ENCODE measurements around the gene IL21R.
"Not testable (repeated sequence)": the region's sequence is repeated elsewhere in the genome, so short reads cannot be mapped to it uniquely, and the experiment has no call there.

The IL21R gene

DNA sequence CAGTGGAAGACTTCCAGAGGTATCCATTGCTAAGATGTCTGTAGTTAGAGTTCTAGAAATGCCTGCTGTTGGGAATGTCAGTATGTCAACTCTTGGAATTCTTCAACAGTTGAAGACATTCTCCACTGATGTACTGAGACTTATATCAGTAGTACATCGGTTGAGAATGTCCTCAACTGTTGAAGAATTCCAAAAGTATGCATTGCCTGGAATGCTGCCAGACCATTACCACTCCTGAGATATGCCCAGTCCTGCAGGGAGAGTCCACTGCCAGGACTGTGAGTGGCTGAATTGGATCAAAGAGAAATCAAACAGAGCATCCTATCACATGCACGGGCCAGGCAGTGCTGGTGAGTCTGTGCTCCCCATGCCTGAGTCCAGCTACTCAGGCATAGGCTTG lies 42.0 kb downstream of the IL21R start:
- Histone ChIP-seq H3K4me3 (no peak overlapping the region), H3K27me3 (ENCODE audit: low read depth) (no peaks in the 10 kb centered on the region), H3K9me3 (peaks cover 9% of the 10 kb centered on the region), H3K4me1 (no peaks in the 10 kb centered on the region), H3K36me3 (replicated peaks) (no peaks in the 10 kb centered on the region)
- in situ Hi-C loops (cut with MboI; ENCODE audit: low sequenced_read_pairs) = no loop called here
- DNase-seq (ENCODE audit: low spot score in 2 of 2) = no peak

DNA sequence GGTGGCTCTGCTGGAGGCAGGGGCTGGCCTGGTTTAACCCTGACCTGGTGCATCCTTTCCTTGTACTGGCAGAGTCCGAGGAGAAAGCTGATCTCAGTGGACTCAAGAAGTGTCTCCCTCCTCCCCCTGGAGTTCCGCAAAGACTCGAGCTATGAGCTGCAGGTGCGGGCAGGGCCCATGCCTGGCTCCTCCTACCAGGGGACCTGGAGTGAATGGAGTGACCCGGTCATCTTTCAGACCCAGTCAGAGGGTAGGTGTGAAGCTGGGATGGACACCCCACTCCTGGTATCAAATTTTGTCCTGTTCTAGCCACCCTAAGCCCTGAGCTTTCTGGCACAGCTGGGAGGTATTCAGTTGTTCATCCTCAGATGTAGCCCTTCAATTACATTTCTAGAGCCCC lies 42.5 kb downstream of the IL21R start:
- H3K4me3 ChIP-seq = no peak overlapping the region
- in situ Hi-C loops (cut with MboI; ENCODE audit: low sequenced_read_pairs) = no loop called here
- H3K36me3 ChIP-seq (replicated peaks) = no peaks in the 10 kb centered on the region
- H3K4me1 ChIP-seq = no peaks in the 10 kb centered on the region
- no peaks in the 10 kb centered on the region for H3K27me3 ChIP-seq (ENCODE audit: low read depth)
- DNase-seq (ENCODE audit: low spot score in 2 of 2) = no peak
- peaks cover 9% of the 10 kb centered on the region for H3K9me3 ChIP-seq

DNA sequence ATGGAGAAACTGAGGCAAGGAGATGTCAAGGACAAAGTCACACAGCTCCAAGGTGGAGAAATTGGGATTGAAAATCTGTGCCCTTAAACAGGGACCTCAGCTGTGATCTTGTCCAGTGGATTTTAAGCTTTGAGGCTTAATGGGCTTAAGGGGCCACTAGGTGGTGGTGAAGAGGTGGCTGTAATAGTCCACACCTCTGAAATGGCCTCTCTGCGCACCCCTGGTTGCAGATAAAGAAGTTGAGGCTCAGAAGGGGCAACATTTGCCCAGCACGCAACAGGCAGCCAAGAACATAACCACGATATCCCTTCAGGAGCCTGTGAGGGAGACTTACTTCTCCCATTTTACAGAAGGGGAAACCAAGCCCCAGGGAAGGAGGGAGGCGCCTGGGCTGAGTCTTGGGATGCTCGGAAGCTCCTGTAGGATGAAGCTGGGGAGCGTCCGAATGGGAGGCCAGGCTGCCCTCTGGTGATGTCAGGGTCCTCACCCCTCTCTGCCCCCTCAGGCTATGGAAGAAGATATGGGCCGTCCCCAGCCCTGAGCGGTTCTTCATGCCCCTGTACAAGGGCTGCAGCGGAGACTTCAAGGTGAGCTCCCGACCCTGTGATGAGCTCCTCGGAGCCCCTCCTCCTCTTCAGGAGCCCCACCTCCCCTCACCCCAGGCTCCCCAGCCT lies 43.7 kb downstream of the IL21R start:
- no peak for DNase-seq (ENCODE audit: low spot score in 2 of 2)
- Histone ChIP-seq H3K4me1 (no peaks in the 10 kb centered on the region), H3K4me3 (no peak overlapping the region), H3K27me3 (ENCODE audit: low read depth) (no peaks in the 10 kb centered on the region), H3K9me3 (peaks cover 9% of the 10 kb centered on the region), H3K36me3 (replicated peaks) (no peaks in the 10 kb centered on the region)
- in situ Hi-C loops (cut with MboI; ENCODE audit: low sequenced_read_pairs) = no loop called here

DNA sequence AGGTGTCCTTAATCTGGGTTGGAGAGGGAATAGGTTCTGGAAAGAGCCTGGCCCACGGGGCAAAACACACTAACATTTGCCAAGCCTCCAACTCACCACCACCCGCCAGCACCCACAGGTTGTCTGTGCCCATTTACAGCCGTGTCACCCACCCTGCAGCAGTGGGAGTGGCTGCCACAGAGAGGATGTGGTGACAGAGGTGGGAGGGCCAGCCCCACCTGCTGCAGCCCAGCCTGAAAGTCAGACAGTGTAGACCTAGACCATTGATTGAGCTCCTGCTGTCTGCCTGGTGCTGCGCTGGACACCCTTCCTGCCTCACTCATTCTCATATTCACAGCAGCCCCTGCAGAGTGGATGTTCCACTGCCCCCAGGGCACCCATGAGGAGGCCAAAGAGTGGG lies 44.7 kb downstream of the IL21R start:
- H3K9me3 ChIP-seq = peaks cover 9% of the 10 kb centered on the region
- no peak overlapping the region for H3K4me3 ChIP-seq
- in situ Hi-C loops (cut with MboI; ENCODE audit: low sequenced_read_pairs) = no loop called here
- no peak for DNase-seq (ENCODE audit: low spot score in 2 of 2)
- no peaks in the 10 kb centered on the region for H3K36me3 ChIP-seq (replicated peaks)
- H3K27me3 ChIP-seq (ENCODE audit: low read depth) = no peaks in the 10 kb centered on the region
- H3K4me1 ChIP-seq = no peaks in the 10 kb centered on the region

DNA sequence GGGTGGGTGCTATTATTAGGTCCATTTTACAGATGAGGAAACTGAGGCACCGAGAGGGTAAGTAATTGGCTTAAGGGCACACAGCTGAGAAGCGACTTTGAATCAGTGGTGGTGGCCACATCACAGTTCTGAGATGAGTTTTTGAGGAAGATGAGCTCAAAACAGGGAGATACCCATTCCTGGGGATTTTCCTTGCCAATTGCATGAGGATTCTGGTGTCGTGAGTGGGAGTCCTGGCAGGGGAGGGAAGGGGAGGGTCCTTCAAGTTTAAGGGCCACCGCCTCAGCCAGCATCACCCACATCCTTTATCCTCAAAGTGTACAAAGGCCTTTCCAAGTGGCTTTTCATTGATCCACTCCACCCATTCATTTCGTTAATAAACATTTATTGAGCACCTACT lies 45.3 kb downstream of the IL21R start:
- Histone ChIP-seq H3K4me1 (no peaks in the 10 kb centered on the region), H3K9me3 (peaks cover 9% of the 10 kb centered on the region), H3K4me3 (no peak overlapping the region), H3K36me3 (replicated peaks) (no peaks in the 10 kb centered on the region), H3K27me3 (ENCODE audit: low read depth) (no peaks in the 10 kb centered on the region)
- no peak for DNase-seq (ENCODE audit: low spot score in 2 of 2)
- in situ Hi-C loops (cut with MboI; ENCODE audit: low sequenced_read_pairs) = no loop called here

DNA sequence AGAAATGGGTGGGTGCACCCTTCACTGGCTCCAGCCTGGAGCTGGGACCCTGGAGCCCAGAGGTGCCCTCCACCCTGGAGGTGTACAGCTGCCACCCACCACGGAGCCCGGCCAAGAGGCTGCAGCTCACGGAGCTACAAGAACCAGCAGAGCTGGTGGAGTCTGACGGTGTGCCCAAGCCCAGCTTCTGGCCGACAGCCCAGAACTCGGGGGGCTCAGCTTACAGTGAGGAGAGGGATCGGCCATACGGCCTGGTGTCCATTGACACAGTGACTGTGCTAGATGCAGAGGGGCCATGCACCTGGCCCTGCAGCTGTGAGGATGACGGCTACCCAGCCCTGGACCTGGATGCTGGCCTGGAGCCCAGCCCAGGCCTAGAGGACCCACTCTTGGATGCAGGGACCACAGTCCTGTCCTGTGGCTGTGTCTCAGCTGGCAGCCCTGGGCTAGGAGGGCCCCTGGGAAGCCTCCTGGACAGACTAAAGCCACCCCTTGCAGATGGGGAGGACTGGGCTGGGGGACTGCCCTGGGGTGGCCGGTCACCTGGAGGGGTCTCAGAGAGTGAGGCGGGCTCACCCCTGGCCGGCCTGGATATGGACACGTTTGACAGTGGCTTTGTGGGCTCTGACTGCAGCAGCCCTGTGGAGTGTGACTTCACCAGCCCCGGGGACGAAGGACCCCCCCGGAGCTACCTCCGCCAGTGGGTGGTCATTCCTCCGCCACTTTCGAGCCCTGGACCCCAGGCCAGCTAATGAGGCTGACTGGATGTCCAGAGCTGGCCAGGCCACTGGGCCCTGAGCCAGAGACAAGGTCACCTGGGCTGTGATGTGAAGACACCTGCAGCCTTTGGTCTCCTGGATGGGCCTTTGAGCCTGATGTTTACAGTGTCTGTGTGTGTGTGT lies 46.8 kb downstream of the IL21R start:
- Histone ChIP-seq H3K4me3 (no peak overlapping the region), H3K27me3 (ENCODE audit: low read depth) (no peaks in the 10 kb centered on the region), H3K4me1 (no peaks in the 10 kb centered on the region), H3K36me3 (replicated peaks) (no peaks in the 10 kb centered on the region), H3K9me3 (peaks cover 9% of the 10 kb centered on the region)
- in situ Hi-C loops (cut with MboI; ENCODE audit: low sequenced_read_pairs) = no loop called here
- no peak for DNase-seq (ENCODE audit: low spot score in 2 of 2)

DNA sequence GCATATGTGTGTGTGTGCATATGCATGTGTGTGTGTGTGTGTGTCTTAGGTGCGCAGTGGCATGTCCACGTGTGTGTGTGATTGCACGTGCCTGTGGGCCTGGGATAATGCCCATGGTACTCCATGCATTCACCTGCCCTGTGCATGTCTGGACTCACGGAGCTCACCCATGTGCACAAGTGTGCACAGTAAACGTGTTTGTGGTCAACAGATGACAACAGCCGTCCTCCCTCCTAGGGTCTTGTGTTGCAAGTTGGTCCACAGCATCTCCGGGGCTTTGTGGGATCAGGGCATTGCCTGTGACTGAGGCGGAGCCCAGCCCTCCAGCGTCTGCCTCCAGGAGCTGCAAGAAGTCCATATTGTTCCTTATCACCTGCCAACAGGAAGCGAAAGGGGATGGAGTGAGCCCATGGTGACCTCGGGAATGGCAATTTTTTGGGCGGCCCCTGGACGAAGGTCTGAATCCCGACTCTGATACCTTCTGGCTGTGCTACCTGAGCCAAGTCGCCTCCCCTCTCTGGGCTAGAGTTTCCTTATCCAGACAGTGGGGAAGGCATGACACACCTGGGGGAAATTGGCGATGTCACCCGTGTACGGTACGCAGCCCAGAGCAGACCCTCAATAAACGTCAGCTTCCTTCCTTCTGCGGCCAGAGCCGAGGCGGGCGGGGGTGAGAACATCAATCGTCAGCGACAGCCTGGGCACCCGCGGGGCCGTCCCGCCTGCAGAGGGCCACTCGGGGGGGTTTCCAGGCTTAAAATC lies 47.6 kb downstream of the IL21R start:
- no peak for DNase-seq (ENCODE audit: low spot score in 2 of 2)
- H3K4me3 ChIP-seq = no peak overlapping the region

DNA sequence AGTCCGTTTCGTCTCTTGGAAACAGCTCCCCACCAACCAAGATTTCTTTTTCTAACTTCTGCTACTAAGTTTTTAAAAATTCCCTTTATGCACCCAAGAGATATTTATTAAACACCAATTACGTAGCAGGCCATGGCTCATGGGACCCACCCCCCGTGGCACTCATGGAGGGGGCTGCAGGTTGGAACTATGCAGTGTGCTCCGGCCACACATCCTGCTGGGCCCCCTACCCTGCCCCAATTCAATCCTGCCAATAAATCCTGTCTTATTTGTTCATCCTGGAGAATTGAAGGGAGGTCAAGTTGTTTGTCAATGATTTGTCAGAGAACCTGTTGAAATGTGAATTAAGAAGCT lies 48.2 kb downstream of the IL21R start:
- in situ Hi-C loops (cut with MboI; ENCODE audit: low sequenced_read_pairs) = loop anchor here (25.0 kb wide), 1 partner anchor 213 kb away; no protein-coding TSS in a partner anchor
- no peaks in the 10 kb centered on the region for H3K4me1 ChIP-seq

More for the DNA sequence above, 47.6 kb downstream of the IL21R start:
- in situ Hi-C loops (cut with MboI; ENCODE audit: low sequenced_read_pairs) = loop anchor here (25.0 kb wide), 1 partner anchor 212 kb away; no protein-coding TSS in a partner anchor
- peaks cover 3% of the 10 kb centered on the region for H3K9me3 ChIP-seq
- H3K36me3 ChIP-seq (replicated peaks) = no peaks in the 10 kb centered on the region
- H3K4me1 ChIP-seq = no peaks in the 10 kb centered on the region
- H3K27me3 ChIP-seq (ENCODE audit: low read depth) = no peaks in the 10 kb centered on the region

DNA sequence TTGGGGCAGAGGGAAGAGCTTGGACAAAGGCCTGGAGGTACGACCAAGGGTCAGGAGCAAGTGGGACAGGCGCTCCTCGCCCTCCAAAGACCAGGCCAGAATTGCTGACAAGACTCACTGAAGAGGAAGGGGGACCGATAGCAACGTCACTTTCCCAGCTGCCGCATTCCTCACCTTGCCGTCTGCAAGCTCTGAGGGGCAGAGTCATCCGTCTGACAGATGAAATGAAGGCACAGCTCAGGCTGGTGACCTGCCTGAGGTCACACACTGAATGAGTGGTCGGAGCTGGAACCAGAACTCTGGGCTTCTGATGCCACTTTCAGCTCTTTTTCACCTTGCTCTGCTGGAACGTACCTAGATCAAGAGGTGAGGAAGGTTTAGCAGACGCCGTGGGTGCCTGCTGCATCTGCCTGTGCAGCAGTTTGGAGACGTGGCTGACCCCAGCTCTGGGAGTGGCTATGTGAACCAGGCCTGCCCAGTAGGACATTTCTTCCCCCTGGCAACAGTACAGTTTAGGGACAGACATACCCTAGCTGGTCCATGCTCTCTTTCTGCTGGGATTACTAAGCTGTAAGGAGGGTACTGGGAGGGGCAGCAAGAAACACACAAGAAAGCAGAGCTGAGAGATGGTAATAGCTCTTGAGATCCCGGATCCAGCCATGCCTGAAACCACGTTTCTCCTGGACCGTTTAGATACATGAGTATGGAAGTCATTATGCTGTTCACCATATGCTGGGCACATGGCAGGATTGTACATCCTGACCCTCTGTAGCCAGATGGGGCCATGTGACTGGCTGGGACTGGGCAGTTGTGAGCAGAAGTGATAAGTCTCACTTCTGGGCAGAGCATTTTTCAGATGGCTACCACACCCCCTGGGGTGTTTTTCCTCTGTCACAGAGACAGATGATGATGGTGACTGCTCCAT lies 50.9 kb downstream of the IL21R start:
- Histone ChIP-seq H3K4me1 (no peaks in the 10 kb centered on the region), H3K4me3 (no peak overlapping the region), H3K9me3 (no peaks in the 10 kb centered on the region), H3K27me3 (ENCODE audit: low read depth) (no peaks in the 10 kb centered on the region), H3K36me3 (replicated peaks) (no peaks in the 10 kb centered on the region)
- in situ Hi-C loops (cut with MboI; ENCODE audit: low sequenced_read_pairs) = loop anchor here (25.0 kb wide), 1 partner anchor 216 kb away; no protein-coding TSS in a partner anchor
- no peak for DNase-seq (ENCODE audit: low spot score in 2 of 2)

More for the DNA sequence above, 48.2 kb downstream of the IL21R start:
- DNase-seq (ENCODE audit: low spot score in 2 of 2) = no peak
- no peaks in the 10 kb centered on the region for H3K9me3 ChIP-seq
- H3K36me3 ChIP-seq (replicated peaks) = no peaks in the 10 kb centered on the region
- H3K27me3 ChIP-seq (ENCODE audit: low read depth) = no peaks in the 10 kb centered on the region
- no peak overlapping the region for H3K4me3 ChIP-seq

DNA sequence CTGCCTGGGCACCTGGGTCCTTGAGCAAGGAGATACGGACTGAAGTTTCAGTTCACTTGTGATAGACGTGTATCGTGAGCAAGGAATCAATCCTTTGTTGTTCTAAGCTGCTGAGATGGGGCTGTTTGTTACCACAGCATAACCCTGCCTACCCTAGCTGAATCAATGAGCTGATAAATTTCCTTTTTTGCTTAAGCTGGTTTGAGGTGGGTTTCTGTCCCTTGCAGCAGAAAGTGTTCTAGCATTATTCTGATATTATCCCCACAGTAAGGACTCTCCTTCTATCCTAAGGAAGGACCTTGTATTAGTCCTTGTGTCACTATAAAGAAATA lies 51.5 kb downstream of the IL21R start:
- H3K4me3 ChIP-seq = no peak overlapping the region
- H3K4me1 ChIP-seq = no peaks in the 10 kb centered on the region
- H3K27me3 ChIP-seq (ENCODE audit: low read depth) = no peaks in the 10 kb centered on the region
- no peak for DNase-seq (ENCODE audit: low spot score in 2 of 2)
- in situ Hi-C loops (cut with MboI; ENCODE audit: low sequenced_read_pairs) = loop anchor here (25.0 kb wide), 1 partner anchor 216 kb away; no protein-coding TSS in a partner anchor
- H3K36me3 ChIP-seq (replicated peaks) = no peaks in the 10 kb centered on the region
- H3K9me3 ChIP-seq = no peaks in the 10 kb centered on the region

DNA sequence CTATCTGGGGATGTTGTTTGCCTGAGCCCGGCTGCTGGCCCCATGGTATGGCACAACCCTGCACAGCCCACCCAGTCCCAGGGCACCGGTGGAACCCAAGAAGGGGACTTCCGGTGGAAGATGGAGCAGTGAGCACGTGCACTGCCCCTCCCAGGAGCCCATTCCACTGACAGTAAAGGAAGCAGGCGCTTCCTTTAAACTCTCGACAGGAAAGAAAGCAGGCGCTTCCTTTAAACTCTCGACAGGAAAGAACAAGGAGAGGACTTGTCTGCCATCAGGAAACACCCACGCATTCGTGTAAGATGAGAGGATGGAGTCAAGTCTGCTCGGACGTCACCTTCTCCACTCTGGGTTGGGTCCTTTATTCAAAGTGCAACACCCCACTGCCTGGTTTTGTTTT lies 53.7 kb downstream of the IL21R start:
- in situ Hi-C loops (cut with MboI; ENCODE audit: low sequenced_read_pairs) = loop anchor here (25.0 kb wide), 1 partner anchor 218 kb away; no protein-coding TSS in a partner anchor
- DNase-seq (ENCODE audit: low spot score in 2 of 2) = no peak
- H3K36me3 ChIP-seq (replicated peaks) = peaks cover 3% of the 10 kb centered on the region; the same call in 1 of the 2 replicates

DNA sequence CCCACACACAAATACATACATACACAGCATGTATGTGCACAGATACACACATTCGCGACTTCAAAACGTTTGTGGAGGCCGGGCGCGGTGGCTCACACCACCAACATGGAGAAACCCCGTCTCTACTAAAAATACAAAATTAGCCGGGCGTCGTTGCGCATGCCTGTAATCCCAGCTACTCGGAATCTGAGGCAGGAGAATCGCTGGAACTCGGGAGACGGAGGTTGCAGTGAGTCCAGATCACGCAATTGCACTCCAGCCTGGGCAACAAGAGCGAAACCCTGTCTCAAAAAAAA lies 55.6 kb downstream of the IL21R start:
- not testable (repeated sequence) for DNase-seq (ENCODE audit: low spot score in 2 of 2); H3K27me3 ChIP-seq (ENCODE audit: low read depth); H3K36me3 ChIP-seq (replicated peaks); H3K4me3 ChIP-seq; H3K9me3 ChIP-seq; H3K4me1 ChIP-seq
- in situ Hi-C loops (cut with MboI; ENCODE audit: low sequenced_read_pairs) = loop anchor here (25.0 kb wide), 1 partner anchor 220 kb away; no protein-coding TSS in a partner anchor

More for the DNA sequence above, 53.7 kb downstream of the IL21R start:
- Histone ChIP-seq H3K27me3 (ENCODE audit: low read depth) (no peaks in the 10 kb centered on the region), H3K4me3 (no peak overlapping the region), H3K9me3 (no peaks in the 10 kb centered on the region), H3K4me1 (no peaks in the 10 kb centered on the region)

DNA sequence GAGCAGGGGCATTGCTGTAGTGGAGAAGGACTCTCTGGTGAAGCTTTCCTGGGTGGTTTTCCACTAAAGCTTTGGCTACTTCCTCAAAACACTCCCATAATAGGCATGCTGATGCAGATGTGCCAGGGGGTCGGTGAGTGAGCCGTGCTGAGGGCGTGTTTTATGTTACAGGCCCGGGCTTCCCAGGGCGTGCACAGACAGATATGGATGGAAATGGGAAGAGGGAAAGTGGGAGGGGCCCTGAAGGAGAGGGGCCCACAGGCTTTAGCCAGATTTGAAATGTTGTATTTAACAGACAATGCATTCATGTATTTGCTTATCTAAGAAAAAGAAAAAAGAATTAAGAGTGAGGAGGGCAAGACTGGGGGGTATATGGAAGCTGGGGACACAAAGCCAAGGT lies 56.3 kb downstream of the IL21R start:
- no peaks in the 10 kb centered on the region for H3K27me3 ChIP-seq (ENCODE audit: low read depth)
- no peak for DNase-seq (ENCODE audit: low spot score in 2 of 2)
- no peaks in the 10 kb centered on the region for H3K9me3 ChIP-seq
- peaks cover 13% of the 10 kb centered on the region for H3K36me3 ChIP-seq (replicated peaks)
- no peaks in the 10 kb centered on the region for H3K4me1 ChIP-seq
- H3K4me3 ChIP-seq = no peak overlapping the region
- in situ Hi-C loops (cut with MboI; ENCODE audit: low sequenced_read_pairs) = loop anchor here (25.0 kb wide), 1 partner anchor 221 kb away; no protein-coding TSS in a partner anchor

Data from HAP-1 (cell line).